Transverse colon (tissue), 4 donors: Measurements from ENCODE around the gene OTUD3.

ENCODE experiments used
- POLR2A ChIP-seq: fragments of 450-650 bp; IDR thresholded peaks from one replicate; pipeline ENCODE4 v1.6.1; 2016; ENCODE audit warnings: antibody characterized with exemption, mild to moderate bottlenecking, moderate library complexity
- POLR2AphosphoS5 ChIP-seq, 3 donors: sonication (generic); formaldehyde crosslinking; IDR thresholded peaks; one replicate each; pipeline ENCODE4 v1.6.1; 2016; ENCODE audit warnings: antibody characterized with exemption in 3 of 3
- TF ChIP-seq, protein P1 (sequence below), 5 experiments: fragments of 200-600 bp in 3 of 5; fragments of 450-650 bp in 2 of 5; sonication (generic) in 3 of 5; IDR thresholded peaks; 1 replicate in 2 of 5; 2 replicates in 3 of 5; pipeline ENCODE4 v1.5.1; 2016 to 2017; ENCODE audit warnings: antibody characterized with exemption in 5 of 5, inconsistent platforms in 3 of 5, mild to moderate bottlenecking in 2 of 5, moderate library complexity in 1 of 5

- TF ChIP-seq POLR2A, result no peak
- TF ChIP-seq, protein P1, sequence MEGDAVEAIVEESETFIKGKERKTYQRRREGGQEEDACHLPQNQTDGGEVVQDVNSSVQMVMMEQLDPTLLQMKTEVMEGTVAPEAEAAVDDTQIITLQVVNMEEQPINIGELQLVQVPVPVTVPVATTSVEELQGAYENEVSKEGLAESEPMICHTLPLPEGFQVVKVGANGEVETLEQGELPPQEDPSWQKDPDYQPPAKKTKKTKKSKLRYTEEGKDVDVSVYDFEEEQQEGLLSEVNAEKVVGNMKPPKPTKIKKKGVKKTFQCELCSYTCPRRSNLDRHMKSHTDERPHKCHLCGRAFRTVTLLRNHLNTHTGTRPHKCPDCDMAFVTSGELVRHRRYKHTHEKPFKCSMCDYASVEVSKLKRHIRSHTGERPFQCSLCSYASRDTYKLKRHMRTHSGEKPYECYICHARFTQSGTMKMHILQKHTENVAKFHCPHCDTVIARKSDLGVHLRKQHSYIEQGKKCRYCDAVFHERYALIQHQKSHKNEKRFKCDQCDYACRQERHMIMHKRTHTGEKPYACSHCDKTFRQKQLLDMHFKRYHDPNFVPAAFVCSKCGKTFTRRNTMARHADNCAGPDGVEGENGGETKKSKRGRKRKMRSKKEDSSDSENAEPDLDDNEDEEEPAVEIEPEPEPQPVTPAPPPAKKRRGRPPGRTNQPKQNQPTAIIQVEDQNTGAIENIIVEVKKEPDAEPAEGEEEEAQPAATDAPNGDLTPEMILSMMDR (IDR thresholded peaks at IDR 0.05), result no peak
- no peak for TF ChIP-seq POLR2AphosphoS5 (IDR thresholded peaks at IDR 0.05)
These were observed 73.5 kb downstream of the OTUD3 start for GRCh38 chr1:19955534-19956170.
